Sigmoid colon (tissue), 7 donors: ENCODE measurements around the gene CFB. TPM values are rescaled to one million over a fixed set of nuclear protein-coding genes. Genes with fewer than 3 reads are reported as not detected.

ENCODE experiments used
- DNase-seq: peaks from one replicate; pipeline ENCODE4 v3.0.0-alpha.2; 2019
- H3K27ac ChIP-seq, 4 donors: fragments of 200-600 bp; sonication (generic); one replicate each; pipeline ENCODE4 v1.5.1; 2016 to 2019; ENCODE audit warnings: mild to moderate bottlenecking in 1 of 4
- H3K27me3 ChIP-seq, 3 donors: fragments of 200-600 bp; sonication (generic); one replicate each; pipeline ENCODE4 v1.5.1; 2019; ENCODE audit warnings: mild to moderate bottlenecking in 1 of 3
- H3K36me3 ChIP-seq, 4 donors: fragments of 200-600 bp; sonication (generic); one replicate each; pipeline ENCODE4 v1.5.1; 2016 to 2019
- H3K4me1 ChIP-seq, 4 donors: fragments of 200-600 bp; sonication (generic); one replicate each; pipeline ENCODE4 v1.5.1; 2017 to 2019
- H3K4me3 ChIP-seq, 4 donors: fragments of 200-600 bp; sonication (generic); one replicate each; pipeline ENCODE4 v1.5.1; 2017 to 2019; ENCODE audit warnings: mild to moderate bottlenecking in 2 of 4, moderate library complexity in 1 of 4
- H3K9me3 ChIP-seq, 4 donors: fragments of 200-600 bp in 3 of 4; sonication (generic) in 3 of 4; one replicate each; pipeline versions ENCODE4 v1.5.1 to v1.6.1; 2013 to 2019
- CTCF ChIP-seq, 4 experiments: fragments of 450-650 bp in 3 of 4; fragments of 200-600 bp in 1 of 4; IDR thresholded peaks; one replicate each; pipeline ENCODE4 v1.5.1; 2016 to 2019; ENCODE audit warnings: antibody characterized with exemption in 4 of 4, mild to moderate bottlenecking in 3 of 4, moderate library complexity in 2 of 4
- EP300 ChIP-seq, 4 donors: sonication (generic); formaldehyde crosslinking; IDR thresholded peaks; one replicate each; pipeline ENCODE4 v1.6.1; 2017; ENCODE audit warnings: antibody characterized with exemption in 4 of 4
- POLR2A ChIP-seq, 2 donors: fragments of 450-650 bp; IDR thresholded peaks; one replicate each; pipeline ENCODE4 v1.6.1; 2016; ENCODE audit warnings: antibody characterized with exemption in 2 of 2, mild to moderate bottlenecking in 2 of 2, moderate library complexity in 2 of 2
- POLR2AphosphoS5 ChIP-seq, 4 donors: sonication (generic); formaldehyde crosslinking; IDR thresholded peaks; one replicate each; pipeline ENCODE4 v1.6.1; 2017; ENCODE audit warnings: antibody characterized with exemption in 4 of 4
- WGBS, 2 donors: extraction: QIAGEN DNeasy Blood & Tissue Kit; methylation state at CpG; one replicate each; pipeline ENCODE4 v1.1.7; 2013; 5-methylcytosine and 5-hydroxymethylcytosine counted together
- intact Hi-C: fragments of 100-400 bp; cut with DNase I; formaldehyde crosslinking; loops from one replicate; pipeline ENCODE4 v1.15.1; 2023
- polyA plus RNA-seq, 3 donors: library from polyadenylated mRNA; stranded (reverse); fragments of 200-250 nt; gene quantifications; one replicate each; pipeline ENCODE4 v1.2.3, GENCODE V29; 2013
- total RNA-seq, 4 donors: library from RNA; depleted of rRNA; stranded (reverse); fragments of >200 nt; gene quantifications; one replicate each; pipeline ENCODE4 v1.1.0, GENCODE V29; 2016
- donor health status: healthy with polysubstance abuse.
- donor health status: Bipolar disorder and iron deficiency.
- donor health status: healthy.

CFB gene
- total RNA-seq (10 to 100 TPM; 14.3 to 40.0 (median 28.7) TPM), polyA plus RNA-seq (100 to 1,000 TPM in 1 of 3 donors, 1 to 10 TPM in 2; 3.6 to 118 (median 9.5) TPM)

DNA sequence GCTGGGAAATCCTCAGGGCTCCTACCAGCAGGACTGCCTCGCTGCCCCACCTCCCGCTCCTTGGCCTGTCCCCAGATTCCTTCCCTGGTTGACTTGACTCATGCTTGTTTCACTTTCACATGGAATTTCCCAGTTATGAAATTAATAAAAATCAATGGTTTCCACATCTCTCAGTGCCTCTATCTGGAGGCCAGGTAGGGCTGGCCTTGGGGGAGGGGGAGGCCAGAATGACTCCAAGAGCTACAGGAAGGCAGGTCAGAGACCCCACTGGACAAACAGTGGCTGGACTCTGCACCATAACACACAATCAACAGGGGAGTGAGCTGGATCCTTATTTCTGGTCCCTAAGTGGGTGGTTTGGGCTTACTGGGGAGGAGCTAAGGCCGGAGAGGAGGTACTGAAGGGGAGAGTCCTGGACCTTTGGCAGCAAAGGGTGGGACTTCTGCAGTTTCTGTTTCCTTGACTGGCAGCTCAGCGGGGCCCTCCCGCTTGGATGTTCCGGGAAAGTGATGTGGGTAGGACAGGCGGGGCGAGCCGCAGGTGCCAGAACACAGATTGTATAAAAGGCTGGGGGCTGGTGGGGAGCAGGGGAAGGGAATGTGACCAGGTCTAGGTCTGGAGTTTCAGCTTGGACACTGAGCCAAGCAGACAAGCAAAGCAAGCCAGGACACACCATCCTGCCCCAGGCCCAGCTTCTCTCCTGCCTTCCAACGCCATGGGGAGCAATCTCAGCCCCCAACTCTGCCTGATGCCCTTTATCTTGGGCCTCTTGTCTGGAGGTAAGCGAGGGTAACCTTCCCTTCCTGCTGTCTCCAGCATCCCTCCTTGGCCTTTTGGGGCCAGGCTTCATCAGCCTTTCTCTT is at the start of gene CFB:
Gene CFB (plus strand): TSS at position 589 of the 863 bp plus-strand sequence. CDS start 127 bp downstream, at position 716.
- H3K4me3 ChIP-seq = peak within 1 kb of the TSS in 3 of 4 donors; percentile 20 to 22 (median 22)

DNA sequence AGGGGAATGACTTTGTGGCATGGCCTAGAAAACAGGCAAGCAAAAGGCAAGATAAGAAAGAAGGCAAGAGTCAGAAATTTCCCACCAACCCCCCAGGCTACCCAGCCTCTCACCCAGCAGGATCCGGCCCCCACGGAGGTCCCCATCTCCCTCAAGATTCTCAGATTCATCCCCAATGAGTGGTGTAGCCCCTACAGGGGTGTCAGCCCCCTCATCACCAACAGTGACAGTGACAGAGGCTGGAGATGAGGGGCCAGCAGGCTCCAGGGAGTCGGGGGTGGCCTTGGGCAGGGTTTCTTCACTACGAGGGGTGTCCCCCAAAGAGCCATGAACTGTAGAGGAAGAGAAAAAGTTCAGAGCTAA is 49.4 kb upstream of the CFB start:
- H3K4me1 ChIP-seq = peaks cover 3 to 37% (median 34%) of the 10 kb centered on the region in 4 donors
- H3K4me3 ChIP-seq = peak overlapping the region; percentile 94 to 100 (median 98)
- H3K27me3 ChIP-seq = no peaks in the 10 kb centered on the region
- no peak for DNase-seq
- WGBS, 2 donors = 52 to 58% methylated on average over 4 of the region's 4 CpGs
- no peak for TF ChIP-seq CTCF (IDR thresholded peaks at IDR 0.05)
- no peak for TF ChIP-seq POLR2A (IDR thresholded peaks at IDR 0.05)
- no peak for TF ChIP-seq EP300 (IDR thresholded peaks at IDR 0.05)
- TF ChIP-seq POLR2AphosphoS5 (IDR thresholded peaks at IDR 0.05) = no peak
- H3K27ac ChIP-seq = peak overlapping the region; percentile 89 to 94 (median 90)
- H3K9me3 ChIP-seq = no peaks in the 10 kb centered on the region
- H3K36me3 ChIP-seq = peaks cover 5 to 43% (median 24%) of the 10 kb centered on the region in 4 donors
- intact Hi-C loops = loop anchor here (2.0 kb wide), 1 partner anchor 60 kb away; no protein-coding TSS in a partner anchor

More for the DNA sequence above, at the start of gene CFB:
- no peaks in the 10 kb centered on the region for H3K27me3 ChIP-seq
- intact Hi-C loops = no loop called here
- peak; percentile 93 for DNase-seq
- peak in 3 of 4 donors; percentile 10 to 56 (median 39) for TF ChIP-seq POLR2AphosphoS5 (IDR thresholded peaks at IDR 0.05)
- TF ChIP-seq POLR2A (IDR thresholded peaks at IDR 0.05) = no peak
- H3K27ac ChIP-seq = peak within 1 kb of the TSS; percentile 79 to 83 (median 82)
- no peaks in the 10 kb centered on the region for H3K36me3 ChIP-seq
- H3K9me3 ChIP-seq = no peaks in the 10 kb centered on the region
- WGBS, 2 donors = 10 to 38% methylated on average over 11 of the region's 11 CpGs
- H3K4me1 ChIP-seq = peaks cover 0 to 23% (median 20%) of the 10 kb centered on the region in 4 donors

DNA sequence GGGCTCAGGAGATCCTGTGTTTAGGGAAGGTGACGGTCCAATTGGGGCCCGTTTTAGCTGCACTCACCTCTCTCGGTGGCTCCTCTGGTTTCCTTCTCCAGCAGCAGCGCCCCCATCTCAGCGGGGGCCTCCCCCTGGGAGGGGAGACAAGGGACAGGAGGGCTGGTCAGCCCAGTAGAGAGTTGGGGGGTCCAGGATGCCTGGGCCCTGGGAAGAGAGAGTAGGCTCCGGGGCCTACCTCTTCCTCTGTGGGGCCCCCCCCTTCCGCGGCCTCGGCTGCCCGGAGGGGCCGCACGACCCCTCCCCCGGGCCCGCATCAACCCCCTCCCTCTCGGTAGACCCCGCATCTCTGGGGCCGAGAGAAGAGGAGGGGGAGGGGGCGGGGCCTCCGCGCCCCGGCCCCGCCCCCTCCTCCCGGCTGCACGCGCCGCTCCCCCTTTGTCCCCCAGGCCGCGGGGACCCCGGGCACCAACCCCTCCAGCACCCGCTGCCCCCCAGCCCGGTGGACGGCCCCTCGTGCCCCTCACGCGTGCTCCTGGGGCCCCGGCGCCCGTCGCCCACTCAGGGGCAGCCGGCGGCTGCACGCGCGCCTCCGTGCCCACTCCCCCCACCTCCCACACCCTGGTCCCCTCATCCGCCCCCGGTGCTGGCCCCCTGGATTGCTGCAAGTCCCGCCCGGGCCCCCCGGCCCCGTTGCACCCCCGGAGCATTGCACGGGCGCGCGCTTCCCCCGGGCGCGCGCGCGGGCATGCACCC is 48.9 kb upstream of the CFB start:
- peak overlapping the region; percentile 89 to 94 (median 90) for H3K27ac ChIP-seq
- H3K9me3 ChIP-seq = no peaks in the 10 kb centered on the region
- H3K4me3 ChIP-seq = peak overlapping the region; percentile 94 to 100 (median 98)
- H3K36me3 ChIP-seq = peaks cover 5 to 37% (median 21%) of the 10 kb centered on the region in 4 donors
- WGBS, 2 donors = 1 to 2% methylated on average over 55 to 61 of the region's 62 CpGs
- peaks cover 3 to 38% (median 34%) of the 10 kb centered on the region in 4 donors for H3K4me1 ChIP-seq
- intact Hi-C loops = loop anchor here (2.0 kb wide), 1 partner anchor 60 kb away; no protein-coding TSS in a partner anchor
- H3K27me3 ChIP-seq = no peaks in the 10 kb centered on the region
- TF ChIP-seq CTCF (IDR thresholded peaks at IDR 0.05) (no peak), EP300 (IDR thresholded peaks at IDR 0.05) (no peak), POLR2A (IDR thresholded peaks at IDR 0.05) (no peak), POLR2AphosphoS5 (IDR thresholded peaks at IDR 0.05) (no peak)
- DNase-seq = no peak

DNA sequence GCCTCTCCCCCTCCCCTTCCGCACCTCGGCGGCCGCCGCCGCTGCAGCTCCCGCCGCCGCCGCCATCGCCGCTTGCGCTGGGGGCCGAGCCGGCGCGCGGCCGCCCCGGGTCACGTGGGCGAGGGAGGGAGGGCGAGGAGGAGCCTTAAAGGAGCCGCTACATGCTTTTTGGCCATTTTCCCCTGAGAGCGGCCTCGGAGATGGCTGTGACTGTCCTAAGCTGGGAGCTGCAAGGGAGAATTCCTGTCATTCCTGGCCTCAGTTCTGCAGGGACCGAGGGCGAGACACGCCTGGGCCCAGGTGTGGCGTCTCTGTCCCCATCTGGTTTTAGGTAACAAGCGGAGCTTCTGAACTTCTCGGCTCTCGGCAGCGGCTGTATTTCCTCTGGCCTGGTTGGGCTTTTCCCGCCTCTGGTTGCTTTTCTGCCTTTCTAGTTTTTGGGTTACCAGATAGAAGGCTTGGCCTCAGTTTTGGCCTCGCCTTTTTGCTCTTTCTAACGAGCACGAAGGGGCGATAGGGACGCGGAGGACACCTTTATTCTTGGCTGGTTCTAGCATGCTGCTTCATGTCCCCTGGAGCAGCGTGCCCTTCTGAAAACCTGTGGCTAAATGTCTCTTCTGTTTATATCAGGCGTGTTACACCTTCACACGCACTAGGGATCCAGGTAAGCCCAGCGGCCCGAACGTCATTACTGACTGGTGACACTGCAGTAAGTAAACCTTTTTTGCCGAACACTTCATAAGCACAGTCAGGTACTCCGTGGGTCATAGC is 48.1 kb upstream of the CFB start, which contains the start of gene EHMT2:
Gene EHMT2 (minus strand): TSS at position 87 of the 771 bp plus-strand sequence. CDS start 21 bp downstream, at position 66.
- peak; percentile 78 to 90 (median 88) for TF ChIP-seq POLR2AphosphoS5 (IDR thresholded peaks at IDR 0.05)
- peak; percentile 55 to 69 for TF ChIP-seq POLR2A (IDR thresholded peaks at IDR 0.05)
- no peak for TF ChIP-seq EP300 (IDR thresholded peaks at IDR 0.05)
- Histone ChIP-seq H3K4me3 (peak within 1 kb of the TSS; percentile 94 to 100 (median 98)), H3K36me3 (peaks cover 5 to 29% (median 15%) of the 10 kb centered on the region in 4 donors), H3K27ac (peak within 1 kb of the TSS; percentile 89 to 94 (median 90)), H3K9me3 (no peaks in the 10 kb centered on the region), H3K27me3 (no peaks in the 10 kb centered on the region), H3K4me1 (peaks cover 3 to 42% (median 37%) of the 10 kb centered on the region in 4 donors)
- intact Hi-C loops = loop anchor here (2.0 kb wide), 1 partner anchor 61 kb away; no protein-coding TSS in a partner anchor
- peak; percentile 91 for DNase-seq
- WGBS, 2 donors = 0 to 1% methylated on average over 49 of the region's 49 CpGs
